ENCODE results near the gene EEF1E1.

GRCh38 chr6:8086755-8087306 lies 15.5 kb downstream of the EEF1E1 start:
- TF ChIP-seq CTCF (conservative IDR thresholded peaks at IDR 0.05 in 1 of 2, IDR thresholded peaks at IDR 0.05 in 1 of 2; ENCODE audit: low read depth in 1 of 2, low read length in 2 of 2): no peak
- no peak for TF ChIP-seq EZH2 (IDR thresholded peaks at IDR 0.05; ENCODE audit: low read length, missing control alignments)

Data from fibroblast of lung (primary cell).